GM19372 (cell line): Measurements from ENCODE around the gene SLC30A5.
A peak's percentile ranks its signal among the peaks of the same experiment; 100 is the strongest.

Experiments used
- ATAC-seq: cut with Tn5 transposase; IDR thresholded peaks from one replicate; pipeline ENCODE4 v1.9.1; 2021; ENCODE audit warnings: mild to moderate bottlenecking, low read depth, moderate library complexity; ENCODE audit not compliant: unreplicated experiment

The SLC30A5 gene

GRCh38 chr5:69166686-69167492 is 73.1 kb downstream of the SLC30A5 start, which contains the start of gene CCNB1:
TSS of gene CCNB1 (plus strand) at chr5:69167150. CDS start at chr5:69167263, 113 bp downstream.
- peak; percentile 98 for ATAC-seq

GRCh38 chr5:69167493-69167855 is 73.7 kb downstream of the SLC30A5 start:
- ATAC-seq, result no peak

GRCh38 chr5:69167929-69168328 is 74.1 kb downstream of the SLC30A5 start:
- no peak for ATAC-seq

- no peak for ATAC-seq
These were observed 76.7 kb downstream of the SLC30A5 start for GRCh38 chr5:69170495-69170894.

- no peak for ATAC-seq
These were observed 77.2 kb downstream of the SLC30A5 start for GRCh38 chr5:69170969-69171368.
